GM21717 (cell line): Measurements from ENCODE around the gene NDUFS6.
"Not testable (repeated sequence)": the region's sequence is repeated elsewhere in the genome, so short reads cannot be mapped to it uniquely, and the experiment has no call there.

Experiments used
- ATAC-seq: cut with Tn5 transposase; IDR thresholded peaks from one replicate; pipeline ENCODE4 v1.9.1; 2021; ENCODE audit warnings: mild to moderate bottlenecking, moderate library complexity; ENCODE audit not compliant: unreplicated experiment

The NDUFS6 gene

GRCh38 chr5:1814183-1815020 lies 13.2 kb downstream of the NDUFS6 start:
- ATAC-seq = no peak

GRCh38 chr5:1815071-1815786 lies 14.0 kb downstream of the NDUFS6 start:
- no peak for ATAC-seq

GRCh38 chr5:1815881-1816292 lies 14.7 kb downstream of the NDUFS6 start:
- ATAC-seq = no peak

GRCh38 chr5:1816495-1817089 lies 15.4 kb downstream of the NDUFS6 start:
- not testable (repeated sequence) for ATAC-seq

- ATAC-seq = no peak
These were observed 16.2 kb downstream of the NDUFS6 start for GRCh38 chr5:1817261-1818043.

- ATAC-seq = no peak
These were observed 17.6 kb downstream of the NDUFS6 start for GRCh38 chr5:1818784-1819183.

- ATAC-seq = no peak
These were observed 18.3 kb downstream of the NDUFS6 start for GRCh38 chr5:1819458-1819857.

- no peak for ATAC-seq
These were observed 19.2 kb downstream of the NDUFS6 start for GRCh38 chr5:1820381-1820780.

- no peak for ATAC-seq
These were observed 19.7 kb downstream of the NDUFS6 start for GRCh38 chr5:1820926-1821325.

GRCh38 chr5:1821862-1822261 lies 20.7 kb downstream of the NDUFS6 start:
- ATAC-seq = no peak

GRCh38 chr5:1823381-1824034 lies 22.3 kb downstream of the NDUFS6 start:
- no peak for ATAC-seq

- no peak for ATAC-seq
These were observed 23.1 kb downstream of the NDUFS6 start for GRCh38 chr5:1824109-1824821.

GRCh38 chr5:1824903-1825841 lies 24.0 kb downstream of the NDUFS6 start:
- no peak for ATAC-seq

GRCh38 chr5:1826235-1826980 lies 25.2 kb downstream of the NDUFS6 start:
- ATAC-seq = no peak

- ATAC-seq = no peak
These were observed 26.0 kb downstream of the NDUFS6 start for GRCh38 chr5:1827025-1827885.

GRCh38 chr5:1827886-1828397 lies 26.7 kb downstream of the NDUFS6 start:
- ATAC-seq = no peak
